ENCODE measurements around the gene CCNK.

The CCNK gene

GRCh38 chr14:99535908-99536778, 54.9 kb downstream of the CCNK start:
- DNase-seq (ENCODE audit: low spot score), result no peak

GRCh38 chr14:99537399-99537798, 56.2 kb downstream of the CCNK start:
- no peak for DNase-seq (ENCODE audit: low spot score)

- no peak for DNase-seq (ENCODE audit: low spot score)
Observed at GRCh38 chr14:99538275-99538674, 57.1 kb downstream of the CCNK start.

GRCh38 chr14:99538733-99539132, 57.5 kb downstream of the CCNK start:
- DNase-seq (ENCODE audit: low spot score), result no peak

GRCh38 chr14:99539491-99539890, 58.3 kb downstream of the CCNK start:
- DNase-seq (ENCODE audit: low spot score), result no peak

- DNase-seq (ENCODE audit: low spot score), result no peak
Observed at GRCh38 chr14:99540196-99541032, 59.2 kb downstream of the CCNK start.

- no peak for DNase-seq (ENCODE audit: low spot score)
Observed at GRCh38 chr14:99541211-99541610, 60.0 kb downstream of the CCNK start.

- DNase-seq (ENCODE audit: low spot score), result peak; percentile 39
Observed at GRCh38 chr14:99541677-99542470, 60.7 kb downstream of the CCNK start.

GRCh38 chr14:99542566-99542965, 61.4 kb downstream of the CCNK start:
- no peak for DNase-seq (ENCODE audit: low spot score)

- no peak for DNase-seq (ENCODE audit: low spot score)
Observed at GRCh38 chr14:99543370-99543769, 62.2 kb downstream of the CCNK start.

GRCh38 chr14:99543985-99544384, 62.8 kb downstream of the CCNK start:
- DNase-seq (ENCODE audit: low spot score), result no peak

- DNase-seq (ENCODE audit: low spot score), result no peak
Observed at GRCh38 chr14:99544991-99545390, 63.8 kb downstream of the CCNK start.

GRCh38 chr14:99545586-99545985, 64.4 kb downstream of the CCNK start:
- no peak for DNase-seq (ENCODE audit: low spot score)

GRCh38 chr14:99546234-99546879, 65.1 kb downstream of the CCNK start:
- no peak for DNase-seq (ENCODE audit: low spot score)

- no peak for DNase-seq (ENCODE audit: low spot score)
Observed at GRCh38 chr14:99548255-99548654, 67.0 kb downstream of the CCNK start.

- no peak for DNase-seq (ENCODE audit: low spot score)
Observed at GRCh38 chr14:99548871-99549515, 67.8 kb downstream of the CCNK start.

GRCh38 chr14:99549684-99550083, 68.5 kb downstream of the CCNK start:
- DNase-seq (ENCODE audit: low spot score), result no peak

- DNase-seq (ENCODE audit: low spot score), result no peak
Observed at GRCh38 chr14:99550387-99550992, 69.3 kb downstream of the CCNK start.

GRCh38 chr14:99551034-99551922, 70.1 kb downstream of the CCNK start:
- DNase-seq (ENCODE audit: low spot score), result no peak

All from RKO (cell line).